HCT116 (cell line): ENCODE data around the gene SLC9A7. TPM values are rescaled to one million over a fixed set of nuclear protein-coding genes. Genes with fewer than 3 reads are reported as not detected.

ENCODE experiments used
- ATAC-seq: fragments of 200-7000 bp; cut with Tn5 transposase; 2 replicates; pipeline ENCODE4 v1.9.1; 2020; ENCODE audit warnings: mild to moderate bottlenecking, moderate library complexity
- BruUV-seq: library from RNA; stranded (reverse); fragments of 400-500 nt; replicated peaks from 2 replicates; lab custom pipeline; 2021; lab: Mats Ljungman, UMichigan
- CTCF ChIA-PET: fragments of 300-600 bp; sonication (Branson Sonifier 250); formaldehyde crosslinking; loops from one replicate; lab custom pipeline; 2021; ENCODE audit warnings: antibody characterized with exemption; lab: Charles Lee
- POLR2A ChIA-PET: fragments of 300-600, 350-600 bp; sonication (Branson Sonifier 250); formaldehyde crosslinking; loops from one replicate; lab custom pipeline; 2021; ENCODE audit warnings: antibody characterized with exemption; lab: Charles Lee
- RAD21 ChIA-PET, 2 experiments: fragments of 300-600 bp; sonication (Branson Sonifier 250); formaldehyde crosslinking; loops; one replicate each; lab custom pipeline; 2023; ENCODE audit warnings: low total read pairs in 2 of 2; ENCODE audit not compliant: uncharacterized antibody in 2 of 2, unreplicated experiment in 2 of 2, low non-redundant PET in 1 of 2; lab: Charles Lee
- DNase-seq: peaks from one replicate; pipeline ENCODE4 v3.0.0-alpha.2; 2010; ENCODE audit warnings: low read depth, low spot score
- H2AFZ ChIP-seq: fragments of 200-600 bp; shearing (Covaris generic), sonication (generic); 2 replicates; pipeline ENCODE4 v1.6.1; 2017; ENCODE audit warnings: low read depth, mixed run types, mixed read lengths, antibody characterized with exemption, low read length; ENCODE audit not compliant: poor library complexity, severe bottlenecking
- H3K27ac ChIP-seq: 2 replicates; pipeline ENCODE4 v1.5.1; 2012; ENCODE audit warnings: low read depth, low read length
- H3K27me3 ChIP-seq: fragments of 200-600 bp; sonication (generic); 2 replicates; pipeline ENCODE4 v1.6.1; 2016; ENCODE audit warnings: mixed run types, low read length, mixed read lengths; ENCODE audit not compliant: insufficient read depth
- H3K36me3 ChIP-seq, 2 experiments: fragments of 200-500 bp in 1 of 2; fragments of 200-600 bp in 1 of 2; sonication (Bioruptor generic) in 1 of 2; sonication (generic) in 1 of 2; 2 replicates each; pipeline versions ENCODE4 v1.5.1 to v1.6.1; 2014 to 2016; ENCODE audit warnings: low read length in 2 of 2, inconsistent platforms in 1 of 2, mixed read lengths in 1 of 2, mixed run types in 1 of 2; ENCODE audit not compliant: insufficient read depth in 2 of 2, control insufficient read depth in 1 of 2
- H3K4me1 ChIP-seq, 2 experiments: fragments of 200-600 bp in 1 of 2; sonication (generic) in 1 of 2; 2 replicates each; pipeline versions ENCODE4 v1.5.1 to v1.6.1; 2012 to 2017; ENCODE audit warnings: low read length in 2 of 2, inconsistent platforms in 1 of 2, mild to moderate bottlenecking in 1 of 2, mixed read lengths in 1 of 2, mixed run types in 1 of 2, moderate library complexity in 1 of 2; ENCODE audit not compliant: insufficient read depth in 2 of 2, control insufficient read depth in 1 of 2
- H3K4me2 ChIP-seq: fragments of 200-600 bp; sonication (generic); 2 replicates; pipeline ENCODE4 v1.6.1; 2017; ENCODE audit warnings: mixed run types, low read length, mixed read lengths
- H3K4me3 ChIP-seq, 2 experiments: fragments of 200-600 bp in 1 of 2; sonication (generic) in 1 of 2; replicated peaks in 1 of 2; 2 replicates each; pipeline ENCODE4 v1.5.1; 2011 to 2016; ENCODE audit warnings: low read length in 2 of 2, control low read depth in 1 of 2, low read depth in 1 of 2, mild to moderate bottlenecking in 1 of 2, mixed read lengths in 1 of 2, mixed run types in 1 of 2
- H3K79me2 ChIP-seq: fragments of 200-600 bp; sonication (generic); 2 replicates; pipeline ENCODE4 v1.6.1; 2017; ENCODE audit warnings: mild to moderate bottlenecking, mixed run types, low read length, moderate library complexity, mixed read lengths; ENCODE audit not compliant: insufficient read depth
- H3K9ac ChIP-seq: fragments of 200-600 bp; sonication (generic); 2 replicates; pipeline ENCODE4 v1.6.1; 2016; ENCODE audit warnings: low read length, mixed read lengths
- H3K9me2 ChIP-seq: fragments of 200-600 bp; sonication (generic), shearing (Covaris generic); 2 replicates; pipeline ENCODE4 v1.6.1; 2017; ENCODE audit warnings: mixed run types, mild to moderate bottlenecking, moderate library complexity; ENCODE audit not compliant: insufficient read depth
- H3K9me3 ChIP-seq, 2 experiments: fragments of 200-500 bp in 1 of 2; fragments of 200-600 bp in 1 of 2; sonication (Bioruptor generic) in 1 of 2; sonication (generic) in 1 of 2; 2 replicates each; pipeline ENCODE4 v1.6.1; 2014 to 2017; ENCODE audit warnings: low read length in 2 of 2, mixed read lengths in 2 of 2, inconsistent platforms in 1 of 2, low read depth in 1 of 2, mild to moderate bottlenecking in 1 of 2, mixed run types in 1 of 2, moderate library complexity in 1 of 2; ENCODE audit not compliant: control insufficient read depth in 1 of 2, insufficient read depth in 1 of 2
- H4K20me1 ChIP-seq: fragments of 200-600 bp; sonication (generic), shearing (Covaris generic); 2 replicates; pipeline ENCODE4 v1.6.1; 2017; ENCODE audit warnings: mixed run types, mild to moderate bottlenecking, moderate library complexity; ENCODE audit not compliant: insufficient read depth
- CEBPB ChIP-seq: IDR thresholded peaks from 2 replicates; pipeline ENCODE4 v1.6.1; 2012; ENCODE audit warnings: low read depth
- ELF1 ChIP-seq: IDR thresholded peaks from 2 replicates; pipeline ENCODE4 v1.6.1; 2012; ENCODE audit warnings: low read depth, borderline replicate concordance
- EZH2 ChIP-seq: fragments of 200-600 bp; sonication (generic); IDR thresholded peaks from 2 replicates; pipeline ENCODE4 v1.6.1; 2017; ENCODE audit warnings: antibody characterized with exemption, mixed run types
- JUND ChIP-seq: IDR thresholded peaks from 2 replicates; pipeline ENCODE4 v1.6.1; 2012
- POLR2AphosphoS5 ChIP-seq: IDR thresholded peaks from 2 replicates; pipeline ENCODE4 v1.6.1; 2011; ENCODE audit warnings: mild to moderate bottlenecking, low read depth, low read length, moderate library complexity
- SIN3A ChIP-seq: IDR thresholded peaks from 2 replicates; pipeline ENCODE4 v1.6.1; 2012; ENCODE audit warnings: low read depth
- SP1 ChIP-seq: IDR thresholded peaks from 2 replicates; pipeline ENCODE4 v1.6.1; 2012; ENCODE audit warnings: low read depth
- SRF ChIP-seq: IDR thresholded peaks from 2 replicates; pipeline ENCODE4 v1.6.1; 2012; ENCODE audit warnings: low read depth
- TCF7L2 ChIP-seq: IDR thresholded peaks from 2 replicates; pipeline ENCODE4 v1.7.0; 2011; ENCODE audit warnings: borderline replicate concordance, inconsistent platforms; ENCODE audit not compliant: insufficient read depth, insufficient read length; ENCODE audit errors: extremely low read depth
- YY1 ChIP-seq: IDR thresholded peaks from 2 replicates; pipeline ENCODE4 v1.6.1; 2011; ENCODE audit warnings: low read length, low read depth, moderate library complexity, mild to moderate bottlenecking; ENCODE audit not compliant: insufficient replicate concordance; ENCODE audit errors: extremely low read depth
- ZFX ChIP-seq: fragments of 450-650 bp; IDR thresholded peaks from 2 replicates; pipeline ENCODE4 v1.6.1; 2017
- ZNF274 ChIP-seq: fragments of 200-500 bp; sonication (Bioruptor generic); IDR thresholded peaks from 2 replicates; pipeline ENCODE4 v1.6.1; 2014; ENCODE audit warnings: mild to moderate bottlenecking, low read depth, low read length, inconsistent platforms
- intact Hi-C: fragments of 100-400 bp; cut with micrococcal nuclease; formaldehyde crosslinking; loops from 2 replicates; pipeline ENCODE4 v1.10.0; 2022
- total RNA-seq: library from RNA; stranded (reverse); gene quantifications from one replicate; pipeline ENCODE4 v1.2.1, GENCODE V29; 2021; ENCODE audit not compliant: unreplicated experiment
- TF ChIP-seq, protein P1 (sequence below), 3 experiments: fragments of 200-600 bp in 1 of 3; sonication (generic) in 1 of 3; IDR thresholded peaks in 2 of 3; conservative IDR thresholded peaks in 1 of 3; 2 replicates each; pipeline ENCODE4 v1.5.1; 2012 to 2017; ENCODE audit warnings: low read depth in 2 of 3, low read length in 2 of 3, antibody characterized with exemption in 1 of 3, borderline replicate concordance in 1 of 3, control low read depth in 1 of 3, mild to moderate bottlenecking in 1 of 3, mixed read lengths in 1 of 3, mixed run types in 1 of 3, moderate library complexity in 1 of 3; ENCODE audit not compliant: insufficient read depth in 1 of 3
- TF ChIP-seq, protein P2 (sequence below): IDR thresholded peaks from 2 replicates; pipeline ENCODE4 v1.6.1; 2012
- TF ChIP-seq, protein P3 (sequence below): IDR thresholded peaks from 2 replicates; pipeline ENCODE4 v1.6.1; 2011; ENCODE audit warnings: mild to moderate bottlenecking, low read length, moderate library complexity; ENCODE audit not compliant: insufficient replicate concordance; ENCODE audit errors: extremely low read depth
- TF ChIP-seq, protein P4 (sequence below): IDR thresholded peaks from 2 replicates; pipeline ENCODE4 v1.6.1; 2012
- TF ChIP-seq, protein P5 (sequence below): IDR thresholded peaks from 2 replicates; pipeline ENCODE4 v1.6.1; 2012; ENCODE audit warnings: low read depth

Gene SLC9A7
- total RNA-seq, 1 experiment from 2014 or later = 18.6 TPM

DNA sequence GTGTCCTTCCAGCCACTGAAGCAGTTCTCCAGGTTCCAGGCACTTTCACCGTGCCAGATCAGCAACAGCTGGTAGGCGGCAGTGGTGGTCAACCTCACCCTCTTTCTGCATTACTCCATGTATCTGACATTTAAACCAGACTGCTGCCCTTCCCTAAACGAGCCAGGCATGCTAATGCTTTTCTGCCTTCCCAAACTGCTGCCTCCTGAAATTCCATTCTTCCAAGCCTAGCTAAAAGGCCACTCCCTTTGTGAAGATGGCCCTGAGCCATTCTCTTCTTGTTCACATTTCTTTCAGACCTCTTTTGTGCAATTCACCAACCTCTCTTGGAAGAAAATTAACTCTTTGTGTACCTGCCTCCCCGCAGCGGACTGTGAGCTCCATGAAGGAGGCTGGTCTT, 111.7 kb downstream of the SLC9A7 start:
- no peak overlapping the region for H3K4me3 ChIP-seq
- TF ChIP-seq, protein P1, sequence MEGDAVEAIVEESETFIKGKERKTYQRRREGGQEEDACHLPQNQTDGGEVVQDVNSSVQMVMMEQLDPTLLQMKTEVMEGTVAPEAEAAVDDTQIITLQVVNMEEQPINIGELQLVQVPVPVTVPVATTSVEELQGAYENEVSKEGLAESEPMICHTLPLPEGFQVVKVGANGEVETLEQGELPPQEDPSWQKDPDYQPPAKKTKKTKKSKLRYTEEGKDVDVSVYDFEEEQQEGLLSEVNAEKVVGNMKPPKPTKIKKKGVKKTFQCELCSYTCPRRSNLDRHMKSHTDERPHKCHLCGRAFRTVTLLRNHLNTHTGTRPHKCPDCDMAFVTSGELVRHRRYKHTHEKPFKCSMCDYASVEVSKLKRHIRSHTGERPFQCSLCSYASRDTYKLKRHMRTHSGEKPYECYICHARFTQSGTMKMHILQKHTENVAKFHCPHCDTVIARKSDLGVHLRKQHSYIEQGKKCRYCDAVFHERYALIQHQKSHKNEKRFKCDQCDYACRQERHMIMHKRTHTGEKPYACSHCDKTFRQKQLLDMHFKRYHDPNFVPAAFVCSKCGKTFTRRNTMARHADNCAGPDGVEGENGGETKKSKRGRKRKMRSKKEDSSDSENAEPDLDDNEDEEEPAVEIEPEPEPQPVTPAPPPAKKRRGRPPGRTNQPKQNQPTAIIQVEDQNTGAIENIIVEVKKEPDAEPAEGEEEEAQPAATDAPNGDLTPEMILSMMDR (IDR thresholded peaks at IDR 0.05 in 2 of 3, conservative IDR thresholded peaks at IDR 0.05 in 1 of 3; ENCODE audit: borderline replicate concordance in 1 of 3, insufficient read depth in 1 of 3, low read depth in 2 of 3, low read length in 2 of 3) = no peak
- TF ChIP-seq ELF1 (no peak), TCF7L2 (no peak), JUND (no peak), EZH2 (no peak), ZNF274 (no peak), SIN3A (no peak), YY1 (no peak), SP1 (no peak), SRF (no peak), POLR2AphosphoS5 (no peak), ZFX (no peak), CEBPB (no peak)
- TF ChIP-seq, protein P2, sequence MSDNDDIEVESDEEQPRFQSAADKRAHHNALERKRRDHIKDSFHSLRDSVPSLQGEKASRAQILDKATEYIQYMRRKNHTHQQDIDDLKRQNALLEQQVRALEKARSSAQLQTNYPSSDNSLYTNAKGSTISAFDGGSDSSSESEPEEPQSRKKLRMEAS = no peak
- TF ChIP-seq, protein P3, sequence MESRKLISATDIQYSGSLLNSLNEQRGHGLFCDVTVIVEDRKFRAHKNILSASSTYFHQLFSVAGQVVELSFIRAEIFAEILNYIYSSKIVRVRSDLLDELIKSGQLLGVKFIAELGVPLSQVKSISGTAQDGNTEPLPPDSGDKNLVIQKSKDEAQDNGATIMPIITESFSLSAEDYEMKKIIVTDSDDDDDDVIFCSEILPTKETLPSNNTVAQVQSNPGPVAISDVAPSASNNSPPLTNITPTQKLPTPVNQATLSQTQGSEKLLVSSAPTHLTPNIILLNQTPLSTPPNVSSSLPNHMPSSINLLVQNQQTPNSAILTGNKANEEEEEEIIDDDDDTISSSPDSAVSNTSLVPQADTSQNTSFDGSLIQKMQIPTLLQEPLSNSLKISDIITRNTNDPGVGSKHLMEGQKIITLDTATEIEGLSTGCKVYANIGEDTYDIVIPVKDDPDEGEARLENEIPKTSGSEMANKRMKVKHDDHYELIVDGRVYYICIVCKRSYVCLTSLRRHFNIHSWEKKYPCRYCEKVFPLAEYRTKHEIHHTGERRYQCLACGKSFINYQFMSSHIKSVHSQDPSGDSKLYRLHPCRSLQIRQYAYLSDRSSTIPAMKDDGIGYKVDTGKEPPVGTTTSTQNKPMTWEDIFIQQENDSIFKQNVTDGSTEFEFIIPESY = no peak
- TF ChIP-seq, protein P4, sequence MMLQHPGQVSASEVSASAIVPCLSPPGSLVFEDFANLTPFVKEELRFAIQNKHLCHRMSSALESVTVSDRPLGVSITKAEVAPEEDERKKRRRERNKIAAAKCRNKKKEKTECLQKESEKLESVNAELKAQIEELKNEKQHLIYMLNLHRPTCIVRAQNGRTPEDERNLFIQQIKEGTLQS = no peak
- TF ChIP-seq, protein P5, sequence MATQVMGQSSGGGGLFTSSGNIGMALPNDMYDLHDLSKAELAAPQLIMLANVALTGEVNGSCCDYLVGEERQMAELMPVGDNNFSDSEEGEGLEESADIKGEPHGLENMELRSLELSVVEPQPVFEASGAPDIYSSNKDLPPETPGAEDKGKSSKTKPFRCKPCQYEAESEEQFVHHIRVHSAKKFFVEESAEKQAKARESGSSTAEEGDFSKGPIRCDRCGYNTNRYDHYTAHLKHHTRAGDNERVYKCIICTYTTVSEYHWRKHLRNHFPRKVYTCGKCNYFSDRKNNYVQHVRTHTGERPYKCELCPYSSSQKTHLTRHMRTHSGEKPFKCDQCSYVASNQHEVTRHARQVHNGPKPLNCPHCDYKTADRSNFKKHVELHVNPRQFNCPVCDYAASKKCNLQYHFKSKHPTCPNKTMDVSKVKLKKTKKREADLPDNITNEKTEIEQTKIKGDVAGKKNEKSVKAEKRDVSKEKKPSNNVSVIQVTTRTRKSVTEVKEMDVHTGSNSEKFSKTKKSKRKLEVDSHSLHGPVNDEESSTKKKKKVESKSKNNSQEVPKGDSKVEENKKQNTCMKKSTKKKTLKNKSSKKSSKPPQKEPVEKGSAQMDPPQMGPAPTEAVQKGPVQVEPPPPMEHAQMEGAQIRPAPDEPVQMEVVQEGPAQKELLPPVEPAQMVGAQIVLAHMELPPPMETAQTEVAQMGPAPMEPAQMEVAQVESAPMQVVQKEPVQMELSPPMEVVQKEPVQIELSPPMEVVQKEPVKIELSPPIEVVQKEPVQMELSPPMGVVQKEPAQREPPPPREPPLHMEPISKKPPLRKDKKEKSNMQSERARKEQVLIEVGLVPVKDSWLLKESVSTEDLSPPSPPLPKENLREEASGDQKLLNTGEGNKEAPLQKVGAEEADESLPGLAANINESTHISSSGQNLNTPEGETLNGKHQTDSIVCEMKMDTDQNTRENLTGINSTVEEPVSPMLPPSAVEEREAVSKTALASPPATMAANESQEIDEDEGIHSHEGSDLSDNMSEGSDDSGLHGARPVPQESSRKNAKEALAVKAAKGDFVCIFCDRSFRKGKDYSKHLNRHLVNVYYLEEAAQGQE = no peak
- BruUV-seq = no TSS peak

More for the DNA sequence above, 111.7 kb downstream of the SLC9A7 start:
- Histone ChIP-seq H3K9me3 (no peaks in the 10 kb centered on the region), H3K27me3 (no peaks in the 10 kb centered on the region), H3K36me3 (no peaks in the 10 kb centered on the region), H3K9ac (no peak overlapping the region), H3K9me2 (no peaks in the 10 kb centered on the region), H3K79me2 (no peaks in the 10 kb centered on the region), H2AFZ (no peak overlapping the region), H3K4me2 (no peak overlapping the region), H3K27ac (no peak overlapping the region), H3K4me1 (no peaks in the 10 kb centered on the region), H4K20me1 (no peaks in the 10 kb centered on the region)
- ChIA-PET CTCF (no interaction called here), POLR2A (no interaction called here), RAD21 (no interaction called here)
- no peak for ATAC-seq
- intact Hi-C loops = loop anchor here (10.0 kb wide), 1 partner anchor 448 kb away; no protein-coding TSS in a partner anchor
- DNase-seq = no peak
